ENCODE measurements around the gene CRTAC1.

CRTAC1 gene

GRCh38 chr10:97896756-97897358 is 133.6 kb downstream of the CRTAC1 start:
- DNase-seq (ENCODE audit: low read depth): no peak

GRCh38 chr10:97895915-97896314 is 134.5 kb downstream of the CRTAC1 start:
- no peak for DNase-seq (ENCODE audit: low read depth)

GRCh38 chr10:97895084-97895483 is 135.3 kb downstream of the CRTAC1 start:
- DNase-seq (ENCODE audit: low read depth): no peak

- DNase-seq (ENCODE audit: low read depth): no peak
Measured at GRCh38 chr10:97894092-97894491, 136.3 kb downstream of the CRTAC1 start.

- DNase-seq (ENCODE audit: low read depth): no peak
Measured at GRCh38 chr10:97892939-97893338, 137.5 kb downstream of the CRTAC1 start.

GRCh38 chr10:97892506-97892905 is 137.9 kb downstream of the CRTAC1 start:
- DNase-seq (ENCODE audit: low read depth): no peak

GRCh38 chr10:97891497-97892167 is 138.8 kb downstream of the CRTAC1 start:
- DNase-seq (ENCODE audit: low read depth): no peak

GRCh38 chr10:97889461-97890265 is 140.8 kb downstream of the CRTAC1 start:
- no peak for DNase-seq (ENCODE audit: low read depth)

GRCh38 chr10:97888641-97889262 is 141.7 kb downstream of the CRTAC1 start:
- DNase-seq (ENCODE audit: low read depth): no peak

- no peak for DNase-seq (ENCODE audit: low read depth)
Measured at GRCh38 chr10:97888134-97888533, 142.3 kb downstream of the CRTAC1 start.

GRCh38 chr10:97887399-97887798 is 143.0 kb downstream of the CRTAC1 start:
- no peak for DNase-seq (ENCODE audit: low read depth)

- DNase-seq (ENCODE audit: low read depth): no peak
Measured at GRCh38 chr10:97886286-97886685, 144.1 kb downstream of the CRTAC1 start.

GRCh38 chr10:97883092-97883485 is 147.3 kb downstream of the CRTAC1 start:
- no peak for DNase-seq (ENCODE audit: low read depth)

GRCh38 chr10:97882142-97883091 is 148.0 kb downstream of the CRTAC1 start:
- no peak for DNase-seq (ENCODE audit: low read depth)

- DNase-seq (ENCODE audit: low read depth): no peak
Measured at GRCh38 chr10:97880109-97880508, 150.3 kb downstream of the CRTAC1 start.

- DNase-seq (ENCODE audit: low read depth): no peak
Measured at GRCh38 chr10:97879241-97879640, 151.2 kb downstream of the CRTAC1 start.

GRCh38 chr10:97876402-97876801 is 154.0 kb downstream of the CRTAC1 start:
- no peak for DNase-seq (ENCODE audit: low read depth)

- DNase-seq (ENCODE audit: low read depth): no peak
Measured at GRCh38 chr10:97875391-97875790, 155.0 kb downstream of the CRTAC1 start.

- no peak for DNase-seq (ENCODE audit: low read depth)
Measured at GRCh38 chr10:97874332-97874731, 156.1 kb downstream of the CRTAC1 start.

- no peak for DNase-seq (ENCODE audit: low read depth)
Measured at GRCh38 chr10:97873569-97873968, 156.9 kb downstream of the CRTAC1 start.

- no peak for DNase-seq (ENCODE audit: low read depth)
Measured at GRCh38 chr10:97870990-97871389, 159.4 kb downstream of the CRTAC1 start.

Measured in stimulated activated CD8-positive, alpha-beta memory T cell treated with anti-CD3 and anti-CD28 coated beads, Interleukin-12 subunit alpha, Interleukin-12 subunit beta, amount 100 ng/mL, for 4 hours (primary cell).